Activated CD8-positive, alpha-beta T cell treated with anti-CD3 and anti-CD28 coated beads, Interleukin-2, amount 10 ng/mL, durations not matched to agents 7 days and 5 days (primary cell): Measurements from ENCODE around the gene NRDE2. TPM values are rescaled to one million over a fixed set of nuclear protein-coding genes. Genes with fewer than 3 reads are reported as not detected.

ENCODE experiments used
- ATAC-seq: fragments of 150-1000 bp; cut with Tn5 transposase; one replicate; pipeline ENCODE4 v1.10.0; 2021; ENCODE audit warnings: moderate library complexity
- CTCF ChIA-PET: fragments of 350-600 bp; sonication (Branson Sonifier 250); formaldehyde crosslinking; loops from one replicate; lab custom pipeline; 2021; ENCODE audit warnings: antibody characterized with exemption; lab: Charles Lee
- POLR2A ChIA-PET: fragments of 350-600 bp; sonication (Branson Sonifier 250); formaldehyde crosslinking; loops from one replicate; lab custom pipeline; 2021; ENCODE audit warnings: antibody characterized with exemption; lab: Charles Lee
- DNase-seq: peaks from one replicate; pipeline ENCODE4 v3.0.0-alpha.2; 2020
- H3K27ac Mint-ChIP-seq: one replicate; pipeline ENCODE4 v1.8.0; 2021; ENCODE audit warnings: mild to moderate bottlenecking, mixed read lengths
- H3K27me3 Mint-ChIP-seq: one replicate; pipeline ENCODE4 v1.8.0; 2021; ENCODE audit warnings: low read depth, mixed read lengths
- H3K36me3 Mint-ChIP-seq: one replicate; pipeline ENCODE4 v1.8.0; 2021; ENCODE audit warnings: low read depth, mixed read lengths
- H3K4me1 Mint-ChIP-seq: one replicate; pipeline ENCODE4 v1.8.0; 2021; ENCODE audit warnings: low read depth, mixed read lengths
- H3K4me3 Mint-ChIP-seq: one replicate; pipeline ENCODE4 v1.8.0; 2021; ENCODE audit warnings: mild to moderate bottlenecking, mixed read lengths
- H3K9me3 Mint-ChIP-seq: one replicate; pipeline ENCODE4 v1.8.0; 2022; ENCODE audit warnings: mixed read lengths; ENCODE audit not compliant: insufficient read depth
- total RNA-seq, 2 experiments: library from RNA; stranded (reverse); gene quantifications; one replicate each; pipeline ENCODE4 v1.2.3, GENCODE V29; 2021

NRDE2 gene
- total RNA-seq, 2 experiments from 2014 or later, result 22.1 to 23.5 TPM

DNA sequence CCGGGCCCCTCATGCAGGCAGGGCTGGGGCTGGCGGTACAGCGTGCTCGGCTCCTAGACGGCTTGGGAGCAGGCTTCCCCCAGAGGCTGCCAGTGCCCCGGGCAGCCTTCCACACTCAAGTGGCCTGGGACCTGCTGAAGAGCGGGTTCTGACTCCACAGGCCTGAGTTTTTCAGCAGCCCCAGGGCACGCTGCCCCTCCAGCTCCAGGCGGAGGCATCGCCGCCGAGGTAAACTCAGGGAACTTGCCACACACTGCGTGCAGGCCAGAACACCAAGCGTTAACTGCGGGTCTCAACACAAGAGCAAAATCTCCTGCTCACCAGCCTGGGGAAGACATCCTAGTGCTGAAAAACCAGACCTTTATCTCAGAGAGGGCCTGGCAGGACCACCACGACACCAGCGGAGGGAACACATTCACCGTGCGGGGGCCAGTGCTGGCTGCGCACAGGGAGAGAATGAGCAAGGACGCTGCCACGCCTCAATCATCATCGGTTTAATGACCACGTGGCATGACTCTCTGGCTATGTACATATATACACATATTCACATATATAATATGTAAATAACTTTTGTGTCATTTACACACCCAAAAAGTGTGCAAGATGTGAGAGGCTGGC is 54.1 kb downstream of the NRDE2 start:
- H3K4me1 Mint-ChIP-seq, result peaks cover 8% of the 10 kb centered on the region
- no peaks in the 10 kb centered on the region for H3K9me3 Mint-ChIP-seq
- no peak overlapping the region for H3K4me3 Mint-ChIP-seq
- POLR2A ChIA-PET, result interaction anchor here (2.4 kb wide), 1 partner anchor 11 kb away, joined by 7 read pairs; no protein-coding TSS in a partner anchor
- H3K27me3 Mint-ChIP-seq, result no peaks in the 10 kb centered on the region
- ATAC-seq, result no peak
- CTCF ChIA-PET, result no interaction called here
- DNase-seq, result no peak
- peaks cover 24% of the 10 kb centered on the region for H3K36me3 Mint-ChIP-seq
- H3K27ac Mint-ChIP-seq, result no peak overlapping the region

DNA sequence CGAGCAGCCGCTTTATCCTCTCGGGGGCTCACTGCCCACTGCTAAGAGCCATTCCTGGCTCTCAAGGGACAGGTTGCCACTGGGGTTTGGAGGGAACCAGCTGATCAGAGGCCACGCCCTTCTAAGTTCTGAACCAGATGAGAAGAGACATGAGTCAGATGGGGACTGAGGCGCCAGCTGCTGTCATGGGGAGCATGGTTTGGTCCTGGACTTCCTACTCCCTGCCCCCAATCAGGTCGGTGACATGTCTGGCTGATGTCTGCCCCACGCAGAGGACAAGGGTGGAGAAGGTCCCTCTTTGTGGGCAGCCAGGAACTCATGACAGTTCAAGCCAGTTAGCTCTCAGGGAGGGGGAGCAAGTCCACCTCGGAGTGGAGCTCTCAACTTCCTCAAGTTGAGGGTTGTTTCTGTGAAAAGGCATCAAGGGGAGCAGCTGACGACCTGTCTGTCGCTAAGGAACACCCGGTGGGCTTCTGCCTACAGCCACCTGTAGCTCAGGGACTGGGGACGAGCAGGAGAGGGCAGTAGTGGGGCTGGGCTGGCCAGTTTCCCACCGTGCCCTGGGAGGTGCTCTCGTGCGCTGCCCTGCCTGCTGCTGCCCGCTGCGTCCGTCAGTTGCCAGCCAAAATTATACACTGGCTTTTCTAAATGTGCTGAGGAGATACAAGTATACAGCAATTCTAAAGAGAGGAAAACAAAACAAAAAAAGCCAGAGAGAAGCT is 54.9 kb downstream of the NRDE2 start:
- Mint-ChIP-seq H3K4me1 (peaks cover 8% of the 10 kb centered on the region), H3K36me3 (peaks cover 27% of the 10 kb centered on the region), H3K9me3 (no peaks in the 10 kb centered on the region), H3K4me3 (no peak overlapping the region), H3K27me3 (no peaks in the 10 kb centered on the region), H3K27ac (peak overlapping the region; percentile 30)
- ChIA-PET CTCF (interaction anchor here (1.2 kb wide), 1 partner anchor 105 kb away, joined by 3 read pairs; no protein-coding TSS in a partner anchor), POLR2A (interaction anchor here (1.2 to 2.4 kb wide), 2 partner anchors 8 to 10 kb away, joined by 3 to 7 read pairs; no protein-coding TSS in a partner anchor)
- DNase-seq (no peak), ATAC-seq (no peak)

DNA sequence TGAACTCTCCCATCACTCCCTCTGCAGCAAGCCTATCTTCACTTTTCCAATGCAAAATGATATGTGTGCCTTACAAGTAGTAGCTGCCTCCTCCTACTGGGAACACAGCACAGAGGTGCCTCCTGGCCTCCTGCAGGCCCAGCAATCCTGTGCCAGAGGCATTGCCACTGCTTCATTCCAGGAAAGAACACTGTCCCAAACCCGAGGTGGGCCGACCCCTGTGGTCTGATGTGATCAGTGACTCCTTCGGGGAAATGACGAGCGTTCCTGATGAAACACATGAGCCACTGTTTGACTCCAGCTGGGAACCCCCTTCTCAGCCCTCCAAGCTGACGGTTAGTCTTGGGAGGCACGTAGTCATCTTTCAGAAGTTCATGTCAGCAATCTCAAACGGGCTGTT is 55.9 kb downstream of the NRDE2 start:
- DNase-seq (no peak), ATAC-seq (no peak)
- Mint-ChIP-seq H3K4me3 (no peak overlapping the region), H3K4me1 (peaks cover 8% of the 10 kb centered on the region), H3K36me3 (peaks cover 31% of the 10 kb centered on the region), H3K9me3 (no peaks in the 10 kb centered on the region), H3K27ac (no peak overlapping the region), H3K27me3 (no peaks in the 10 kb centered on the region)
- CTCF ChIA-PET, result interaction anchor here (1.2 kb wide), 1 partner anchor 106 kb away, joined by 3 read pairs; no protein-coding TSS in a partner anchor
- POLR2A ChIA-PET, result interaction anchor here (1.2 to 2.4 kb wide), 2 partner anchors 9 kb away, joined by 3 to 7 read pairs; no protein-coding TSS in a partner anchor

DNA sequence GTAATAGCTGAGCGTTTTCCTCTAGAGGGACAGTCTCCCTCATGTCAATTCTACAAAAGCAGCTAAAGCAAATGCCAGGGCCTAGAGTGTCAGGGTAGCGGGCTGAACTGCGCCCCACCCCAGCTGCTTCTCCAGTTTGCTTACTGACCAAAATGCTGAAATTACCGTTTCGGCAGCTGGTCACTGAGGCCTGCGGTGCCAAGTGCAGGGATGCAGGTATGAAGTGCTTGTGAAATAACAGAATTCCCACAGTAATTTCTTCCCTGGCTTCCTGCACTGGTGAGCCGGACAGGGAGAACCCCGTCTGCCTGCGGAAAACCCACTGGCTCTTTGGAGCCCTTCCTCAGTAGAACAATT is 56.3 kb downstream of the NRDE2 start:
- H3K27ac Mint-ChIP-seq, result no peak overlapping the region
- no peak for ATAC-seq
- CTCF ChIA-PET, result no interaction called here

GRCh38 chr14:90274808-90275457 is 56.8 kb downstream of the NRDE2 start:
- no peak for DNase-seq
- no peak for ATAC-seq
- Mint-ChIP-seq H3K4me1 (peaks cover 8% of the 10 kb centered on the region), H3K4me3 (no peak overlapping the region), H3K9me3 (no peaks in the 10 kb centered on the region), H3K36me3 (peaks cover 39% of the 10 kb centered on the region), H3K27me3 (no peaks in the 10 kb centered on the region), H3K27ac (peak overlapping the region; percentile 22)
- ChIA-PET POLR2A (interaction anchor here (2.4 kb wide), 1 partner anchor 9 kb away, joined by 7 read pairs; no protein-coding TSS in a partner anchor), CTCF (no interaction called here)

More for the DNA sequence above, 56.3 kb downstream of the NRDE2 start:
- Mint-ChIP-seq H3K36me3 (peaks cover 34% of the 10 kb centered on the region), H3K4me1 (peaks cover 8% of the 10 kb centered on the region), H3K27me3 (no peaks in the 10 kb centered on the region), H3K9me3 (no peaks in the 10 kb centered on the region), H3K4me3 (no peak overlapping the region)
- no peak for DNase-seq
- POLR2A ChIA-PET, result interaction anchor here (2.4 kb wide), 1 partner anchor 9 kb away, joined by 7 read pairs; no protein-coding TSS in a partner anchor

- no peak overlapping the region for H3K4me3 Mint-ChIP-seq
- H3K36me3 Mint-ChIP-seq, result peaks cover 48% of the 10 kb centered on the region
- ATAC-seq (no peak), DNase-seq (no peak)
- H3K4me1 Mint-ChIP-seq, result peaks cover 8% of the 10 kb centered on the region
- H3K9me3 Mint-ChIP-seq, result no peaks in the 10 kb centered on the region
- ChIA-PET CTCF (no interaction called here), POLR2A (no interaction called here)
- no peaks in the 10 kb centered on the region for H3K27me3 Mint-ChIP-seq
- H3K27ac Mint-ChIP-seq, result peak overlapping the region; percentile 57
Measured at GRCh38 chr14:90274019-90274418, 57.7 kb downstream of the NRDE2 start.

GRCh38 chr14:90273532-90273931 is 58.2 kb downstream of the NRDE2 start:
- Mint-ChIP-seq H3K4me1 (peaks cover 8% of the 10 kb centered on the region), H3K4me3 (no peak overlapping the region), H3K27ac (no peak overlapping the region), H3K36me3 (peaks cover 52% of the 10 kb centered on the region), H3K27me3 (no peaks in the 10 kb centered on the region), H3K9me3 (no peaks in the 10 kb centered on the region)
- no peak for DNase-seq
- ChIA-PET CTCF (no interaction called here), POLR2A (no interaction called here)
- ATAC-seq, result no peak

- no peak for DNase-seq
- Mint-ChIP-seq H3K27me3 (no peaks in the 10 kb centered on the region), H3K4me3 (no peak overlapping the region), H3K27ac (no peak overlapping the region), H3K36me3 (peaks cover 54% of the 10 kb centered on the region), H3K4me1 (peaks cover 8% of the 10 kb centered on the region), H3K9me3 (no peaks in the 10 kb centered on the region)
- ATAC-seq, result no peak
- POLR2A ChIA-PET, result no interaction called here
- CTCF ChIA-PET, result no interaction called here
Measured at GRCh38 chr14:90272523-90272922, 59.2 kb downstream of the NRDE2 start.

GRCh38 chr14:90268420-90268819 is 63.3 kb downstream of the NRDE2 start:
- Mint-ChIP-seq H3K36me3 (peaks cover 67% of the 10 kb centered on the region), H3K4me3 (no peak overlapping the region), H3K4me1 (peaks cover 12% of the 10 kb centered on the region), H3K27me3 (no peaks in the 10 kb centered on the region), H3K27ac (no peak overlapping the region), H3K9me3 (no peaks in the 10 kb centered on the region)
- ATAC-seq (no peak), DNase-seq (no peak)
- POLR2A ChIA-PET, result interaction anchor here (1.4 kb wide), 1 partner anchor 12 kb away, joined by 3 read pairs; the partner anchor contains the start of gene PSMC1
- CTCF ChIA-PET, result no interaction called here

DNA sequence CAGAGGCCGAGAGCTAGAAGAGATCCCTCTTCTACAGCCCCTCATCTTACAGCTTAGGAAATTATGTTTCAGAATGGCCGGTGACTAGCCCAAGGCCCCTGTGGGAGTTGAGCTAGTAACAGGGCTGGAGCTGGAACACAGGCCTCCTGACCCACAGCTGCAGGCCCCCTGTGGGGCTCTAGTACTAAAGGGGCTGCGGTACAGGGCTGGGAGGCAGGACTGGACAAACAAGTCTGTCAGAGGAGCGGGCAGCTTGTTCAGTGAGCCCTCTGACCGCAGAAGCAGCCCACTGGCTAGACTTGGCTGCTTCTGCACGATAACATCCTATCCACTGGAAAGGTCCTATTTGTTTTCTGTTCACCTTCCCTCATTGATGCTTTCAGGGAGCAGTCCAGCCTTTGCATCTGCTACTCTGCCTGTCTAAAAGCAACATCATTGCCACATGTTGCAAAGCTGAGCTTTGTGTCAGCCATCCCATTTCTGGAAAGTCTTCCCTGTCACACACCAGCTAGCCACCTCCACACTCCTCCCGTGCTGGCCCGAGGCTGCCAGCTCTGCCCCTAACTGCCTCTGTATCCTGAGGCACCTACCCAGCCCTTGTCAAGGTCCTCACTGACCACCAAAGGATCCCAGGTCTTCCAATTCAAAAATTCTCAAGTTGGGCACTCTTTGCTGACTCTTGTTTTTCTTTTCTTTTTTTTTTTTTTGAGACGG is 65.1 kb downstream of the NRDE2 start:
- Mint-ChIP-seq H3K27ac (no peak overlapping the region), H3K9me3 (no peaks in the 10 kb centered on the region), H3K27me3 (no peaks in the 10 kb centered on the region), H3K36me3 (peaks cover 69% of the 10 kb centered on the region), H3K4me1 (peaks cover 13% of the 10 kb centered on the region), H3K4me3 (no peak overlapping the region)
- ChIA-PET POLR2A (interaction anchor here (2.4 kb wide), 1 partner anchor 10 kb away, joined by 7 read pairs; no protein-coding TSS in a partner anchor), CTCF (interaction anchor here (0.7 kb wide), 1 partner anchor 10 kb away, joined by 3 read pairs; the partner anchor contains the start of gene PSMC1)
- DNase-seq (no peak), ATAC-seq (no peak)
